Psoas muscle (tissue), 8 donors: ENCODE measurements around the gene OSBPL3. TPM values are rescaled to one million over a fixed set of nuclear protein-coding genes. Genes with fewer than 3 reads are reported as not detected.
"Not testable (repeated sequence)": the region's sequence is repeated elsewhere in the genome, so short reads cannot be mapped to it uniquely, and the experiment has no call there.

Experiments
- ATAC-seq, 4 donors: fragments of 200-7000 bp; cut with Tn5 transposase; one replicate each; pipeline ENCODE4 v1.9.1; 2020; ENCODE audit warnings: moderate library complexity in 3 of 4, mild to moderate bottlenecking in 2 of 4
- DNase-seq, 2 donors: peaks; one replicate each; pipeline ENCODE4 v3.0.0-alpha.2; 2020
- H3K27ac ChIP-seq: fragments of 200-600 bp; one replicate; pipeline ENCODE4 v1.8.0; 2022
- H3K27me3 ChIP-seq, 3 donors: fragments of 200-600 bp in 1 of 3; one replicate each; pipeline versions ENCODE4 v1.6.1 to v1.8.0; 2013 to 2022; ENCODE audit warnings: low read length in 2 of 3, mild to moderate bottlenecking in 2 of 3, moderate library complexity in 1 of 3; ENCODE audit not compliant: insufficient read depth in 3 of 3
- H3K36me3 ChIP-seq, 2 donors: fragments of 200-600 bp in 1 of 2; one replicate each; pipeline versions ENCODE4 v1.6.1 to v1.8.0; 2013 to 2022; ENCODE audit warnings: low read depth in 1 of 2, mild to moderate bottlenecking in 1 of 2, moderate library complexity in 1 of 2; ENCODE audit not compliant: insufficient read depth in 1 of 2
- H3K4me1 ChIP-seq: fragments of 200-600 bp; one replicate; pipeline ENCODE4 v1.8.0; 2022
- H3K4me3 ChIP-seq: fragments of 200-600 bp; one replicate; pipeline ENCODE4 v1.8.0; 2022; ENCODE audit warnings: mild to moderate bottlenecking
- H3K9me3 ChIP-seq: fragments of 200-600 bp; one replicate; pipeline ENCODE4 v1.8.0; 2022
- WGBS, 3 donors: extraction: QIAGEN DNeasy Blood & Tissue Kit; methylation state at CpG; one replicate each; pipeline versions ENCODE4 v1.1.6 to v1.1.7; 2013; 5-methylcytosine and 5-hydroxymethylcytosine counted together
- intact Hi-C, 2 donors: fragments of 100-400 bp; cut with DNase I; formaldehyde crosslinking; loops; one replicate each; pipeline versions ENCODE4 v1.11.0 to v1.14.2; 2022
- polyA plus RNA-seq, 3 donors: library from polyadenylated mRNA; stranded (reverse); fragments of 200-250 nt; gene quantifications; one replicate each; pipeline ENCODE4 v1.2.3, GENCODE V29; 2013
- total RNA-seq, 4 donors: library from RNA; stranded (reverse); fragmentation: NEBNext Ultra II Directional in 2 of 4; extraction: Animal tissue kit (Norgen Biotek cat#: 25700) in 2 of 4; gene quantifications; one replicate each; pipeline versions ENCODE4 v1.2.1 to v1.2.4, GENCODE V29; 2021 to 2023
- TF ChIP-seq, protein P1 (sequence below): fragments of 200-600 bp; IDR thresholded peaks from one replicate; pipeline ENCODE4 v1.8.0; 2022; ENCODE audit warnings: antibody characterized with exemption
- donor health status: healthy with polysubstance abuse.
- donor health status: DM: no; HTN: no; CAD: no; lungs with moderate emphysema.
- donor health status: Bipolar disorder and iron deficiency.
- donor health status: healthy.
- donor health status: DM: yes; HTN: yes; CAD: no.
- donor health status: DM: no; HTN: no; CAD: no.
- donor health status: DM: no; HTN: no; CAD: no.
- donor health status: DM: yes; HTN: yes; CAD: no.

Gene OSBPL3
- total and polyA plus RNA-seq, 7 donors: 1.9 to 8.7 (median 4.2) TPM

DNA sequence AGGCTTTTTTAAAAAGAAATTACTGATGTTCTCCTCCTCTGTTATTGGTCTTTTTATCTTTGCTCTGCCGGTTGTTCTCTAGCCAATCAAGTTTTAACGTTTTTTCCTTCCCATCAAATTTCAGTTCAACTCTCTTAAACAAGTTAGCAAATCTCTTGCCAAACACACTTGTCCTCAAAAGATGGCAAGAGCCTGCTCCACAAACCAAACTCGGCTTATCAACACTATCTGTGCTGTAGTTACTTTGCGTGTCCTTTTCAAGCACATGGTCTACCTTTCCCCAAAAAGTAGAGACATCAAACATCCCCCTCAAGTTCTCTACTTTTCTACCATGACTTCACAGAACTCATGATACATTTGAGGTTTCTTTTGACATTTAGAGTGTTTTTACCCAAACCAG is 71.3 kb downstream of the OSBPL3 start:
- 87 to 92% (median 88%) methylated on average over 4 of the region's 4 CpGs for WGBS, 3 donors
- no peak overlapping the region for H3K4me3 ChIP-seq
- TF ChIP-seq, protein P1, sequence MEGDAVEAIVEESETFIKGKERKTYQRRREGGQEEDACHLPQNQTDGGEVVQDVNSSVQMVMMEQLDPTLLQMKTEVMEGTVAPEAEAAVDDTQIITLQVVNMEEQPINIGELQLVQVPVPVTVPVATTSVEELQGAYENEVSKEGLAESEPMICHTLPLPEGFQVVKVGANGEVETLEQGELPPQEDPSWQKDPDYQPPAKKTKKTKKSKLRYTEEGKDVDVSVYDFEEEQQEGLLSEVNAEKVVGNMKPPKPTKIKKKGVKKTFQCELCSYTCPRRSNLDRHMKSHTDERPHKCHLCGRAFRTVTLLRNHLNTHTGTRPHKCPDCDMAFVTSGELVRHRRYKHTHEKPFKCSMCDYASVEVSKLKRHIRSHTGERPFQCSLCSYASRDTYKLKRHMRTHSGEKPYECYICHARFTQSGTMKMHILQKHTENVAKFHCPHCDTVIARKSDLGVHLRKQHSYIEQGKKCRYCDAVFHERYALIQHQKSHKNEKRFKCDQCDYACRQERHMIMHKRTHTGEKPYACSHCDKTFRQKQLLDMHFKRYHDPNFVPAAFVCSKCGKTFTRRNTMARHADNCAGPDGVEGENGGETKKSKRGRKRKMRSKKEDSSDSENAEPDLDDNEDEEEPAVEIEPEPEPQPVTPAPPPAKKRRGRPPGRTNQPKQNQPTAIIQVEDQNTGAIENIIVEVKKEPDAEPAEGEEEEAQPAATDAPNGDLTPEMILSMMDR: no peak
- no peak for ATAC-seq
- no peaks in the 10 kb centered on the region for H3K27me3 ChIP-seq
- no peak for DNase-seq
- no peaks in the 10 kb centered on the region for H3K36me3 ChIP-seq
- H3K27ac ChIP-seq: no peak overlapping the region
- H3K4me1 ChIP-seq: peaks cover 22% of the 10 kb centered on the region
- H3K9me3 ChIP-seq: no peaks in the 10 kb centered on the region
- intact Hi-C loops: loop anchor here in 1 of 2 donors (5.0 kb wide), 1 partner anchor 69 kb away; no protein-coding TSS in a partner anchor

GRCh38 chr7:24908166-24908565 is 71.8 kb downstream of the OSBPL3 start:
- Histone ChIP-seq H3K4me1 (peaks cover 22% of the 10 kb centered on the region), H3K36me3 (no peaks in the 10 kb centered on the region), H3K27ac (no peak overlapping the region), H3K4me3 (no peak overlapping the region), H3K9me3 (no peaks in the 10 kb centered on the region), H3K27me3 (no peaks in the 10 kb centered on the region)
- ATAC-seq (no peak), DNase-seq (no peak)
- intact Hi-C loops: loop anchor here in 1 of 2 donors (5.0 kb wide), 1 partner anchor 69 kb away; no protein-coding TSS in a partner anchor
- WGBS, 3 donors: 92 to 94% (median 93%) methylated on average over 3 of the region's 3 CpGs
- TF ChIP-seq, protein P1: no peak

- no peaks in the 10 kb centered on the region for H3K27me3 ChIP-seq
Measured at GRCh38 chr7:24907311-24907886, 72.6 kb downstream of the OSBPL3 start.

GRCh38 chr7:24905996-24906770 is 73.8 kb downstream of the OSBPL3 start:
- Histone ChIP-seq H3K4me1 (peaks cover 7% of the 10 kb centered on the region), H3K27ac (no peak overlapping the region), H3K27me3 (no peaks in the 10 kb centered on the region), H3K36me3 (no peaks in the 10 kb centered on the region), H3K9me3 (no peaks in the 10 kb centered on the region), H3K4me3 (no peak overlapping the region)
- intact Hi-C loops: loop anchor here in 1 of 2 donors (5.0 kb wide), 1 partner anchor 71 kb away; no protein-coding TSS in a partner anchor
- TF ChIP-seq, protein P1: no peak
- ATAC-seq (no peak), DNase-seq (no peak)
- WGBS, 3 donors: 90 to 98% (median 93%) methylated on average over 4 of the region's 4 CpGs

More at GRCh38 chr7:24907311-24907886, 72.6 kb downstream of the OSBPL3 start:
- DNase-seq (no peak), ATAC-seq (no peak)
- Histone ChIP-seq H3K4me1 (peaks cover 19% of the 10 kb centered on the region), H3K9me3 (no peaks in the 10 kb centered on the region), H3K27ac (no peak overlapping the region), H3K36me3 (no peaks in the 10 kb centered on the region), H3K4me3 (no peak overlapping the region)
- intact Hi-C loops: loop anchor here in 1 of 2 donors (5.0 kb wide), 1 partner anchor 70 kb away; no protein-coding TSS in a partner anchor
- WGBS, 3 donors: 75 to 87% (median 85%) methylated on average over 7 of the region's 7 CpGs
- TF ChIP-seq, protein P1: no peak

DNA sequence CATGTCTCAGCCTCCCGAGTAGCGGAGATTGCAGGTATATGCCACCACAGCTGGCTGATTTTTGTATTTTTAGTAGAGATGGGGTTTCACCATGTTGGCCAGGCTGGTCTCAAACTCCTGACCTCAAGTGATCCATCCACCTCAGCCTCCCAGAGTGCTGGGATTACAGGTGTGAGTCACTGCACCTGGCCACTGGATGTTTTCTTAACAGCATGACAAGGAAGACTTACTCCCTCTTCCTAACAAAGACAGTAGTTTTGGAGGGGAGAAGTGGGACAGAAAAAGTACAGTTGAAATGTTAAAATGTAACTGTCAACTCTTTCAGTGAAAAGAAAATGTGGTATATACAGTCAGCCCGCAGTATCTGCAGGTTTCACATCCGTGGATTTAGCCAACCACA is 76.0 kb downstream of the OSBPL3 start:
- not testable (repeated sequence) for ATAC-seq

More for the DNA sequence above, 76.0 kb downstream of the OSBPL3 start:
- H3K27ac ChIP-seq, H3K4me1 ChIP-seq, H3K9me3 ChIP-seq, H3K27me3 ChIP-seq, H3K4me3 ChIP-seq, intact Hi-C loops, H3K36me3 ChIP-seq, DNase-seq: not testable (repeated sequence)
- 89 to 97% (median 92%) methylated on average over 4 of the region's 4 CpGs for WGBS, 3 donors
